Gastrocnemius medialis (tissue), 4 donors: Measurements from ENCODE around the gene ZFYVE21.

Source experiments
- CTCF ChIP-seq, 5 experiments: fragments of 450-650 bp in 3 of 5; fragments of 200-600 bp in 2 of 5; sonication (generic) in 2 of 5; IDR thresholded peaks in 4 of 5; conservative IDR thresholded peaks in 1 of 5; 1 replicate in 4 of 5; 2 replicates in 1 of 5; pipeline ENCODE4 v1.5.1; 2016 to 2019; ENCODE audit warnings: antibody characterized with exemption in 5 of 5, mild to moderate bottlenecking in 3 of 5, moderate library complexity in 3 of 5
- POLR2A ChIP-seq, 2 donors: fragments of 450-650 bp; IDR thresholded peaks; one replicate each; pipeline ENCODE4 v1.6.1; 2017; ENCODE audit warnings: antibody characterized with exemption in 2 of 2, mild to moderate bottlenecking in 2 of 2, moderate library complexity in 2 of 2

- TF ChIP-seq POLR2A (IDR thresholded peaks at IDR 0.05), result no peak
- TF ChIP-seq CTCF (IDR thresholded peaks at IDR 0.05 in 4 of 5, conservative IDR thresholded peaks at IDR 0.05 in 1 of 5), result no peak
These were observed 46.9 kb downstream of the ZFYVE21 start for GRCh38 chr14:103762541-103762940.
